GM19452 (cell line): ENCODE results near the gene MOB1B.
A peak's percentile ranks its signal among the peaks of the same experiment; 100 is the strongest.

Experiments used
- ATAC-seq: cut with Tn5 transposase; IDR thresholded peaks from one replicate; pipeline ENCODE4 v1.9.1; 2021; ENCODE audit not compliant: unreplicated experiment

Gene MOB1B

GRCh38 chr4:70914000-70914399 is 11.8 kb downstream of the MOB1B start:
- ATAC-seq: no peak

- no peak for ATAC-seq
These were observed 12.5 kb downstream of the MOB1B start for GRCh38 chr4:70914631-70915030.

GRCh38 chr4:70915036-70915815 is 13.1 kb downstream of the MOB1B start:
- no peak for ATAC-seq

- ATAC-seq: no peak
These were observed 13.8 kb downstream of the MOB1B start for GRCh38 chr4:70915874-70916559.

GRCh38 chr4:70920592-70920991 is 18.4 kb downstream of the MOB1B start:
- ATAC-seq: no peak

- ATAC-seq: no peak
These were observed 23.2 kb downstream of the MOB1B start for GRCh38 chr4:70925418-70925817.

- ATAC-seq: peak; percentile 84
These were observed 23.9 kb downstream of the MOB1B start for GRCh38 chr4:70925899-70926635.

- peak; percentile 36 for ATAC-seq
These were observed 25.5 kb downstream of the MOB1B start for GRCh38 chr4:70927502-70928137.

GRCh38 chr4:70930530-70931256 is 28.5 kb downstream of the MOB1B start:
- ATAC-seq: no peak

GRCh38 chr4:70931347-70931746 is 29.2 kb downstream of the MOB1B start:
- no peak for ATAC-seq

- ATAC-seq: no peak
These were observed 30.8 kb downstream of the MOB1B start for GRCh38 chr4:70932984-70933383.

GRCh38 chr4:70935038-70935695 is 33.0 kb downstream of the MOB1B start:
- ATAC-seq: no peak

GRCh38 chr4:70936200-70936787 is 34.1 kb downstream of the MOB1B start:
- ATAC-seq: no peak

GRCh38 chr4:70938086-70938485 is 35.9 kb downstream of the MOB1B start:
- ATAC-seq: no peak

GRCh38 chr4:70940134-70940533 is 38.0 kb downstream of the MOB1B start:
- ATAC-seq: no peak

GRCh38 chr4:70943114-70943513 is 40.9 kb downstream of the MOB1B start:
- peak; percentile 87 for ATAC-seq

GRCh38 chr4:70945046-70945445 is 42.9 kb downstream of the MOB1B start:
- no peak for ATAC-seq

GRCh38 chr4:70945452-70946055 is 43.4 kb downstream of the MOB1B start:
- no peak for ATAC-seq

- no peak for ATAC-seq
These were observed 44.8 kb downstream of the MOB1B start for GRCh38 chr4:70946939-70947338.
